Kidney (tissue), 14 donors: ENCODE results near the gene HNRNPC. TPM values are rescaled to one million over a fixed set of nuclear protein-coding genes. Genes with fewer than 3 reads are reported as not detected.

Experiments
- DNase-seq, 5 donors: peaks; one replicate each; pipeline ENCODE4 v3.0.0-alpha.2; 2013 to 2020
- FAIRE-seq: peaks from 2 replicates; lab custom pipeline; 2012; peaks lifted over from hg19 to GRCh38; lab: Jason Lieb, UNC
- H3K27ac ChIP-seq, 2 donors: one replicate each; pipeline ENCODE4 v1.7.0; 2013; ENCODE audit warnings: low read depth in 2 of 2, low read length in 2 of 2, inconsistent platforms in 1 of 2
- H3K27me3 ChIP-seq: one replicate; pipeline ENCODE4 v1.7.1; 2013; ENCODE audit warnings: low read length, inconsistent platforms; ENCODE audit not compliant: control insufficient read depth, insufficient read depth
- H3K36me3 ChIP-seq, 3 donors: one replicate each; pipeline versions ENCODE4 v1.7.0 to v1.7.1; 2013; ENCODE audit warnings: low read length in 3 of 3, control low read depth in 1 of 3, inconsistent platforms in 1 of 3; ENCODE audit not compliant: insufficient read depth in 3 of 3, control insufficient read depth in 2 of 3
- H3K4me1 ChIP-seq, 3 donors: one replicate each; pipeline versions ENCODE4 v1.7.0 to v1.7.1; 2013; ENCODE audit warnings: low read length in 3 of 3, inconsistent platforms in 1 of 3, low read depth in 1 of 3; ENCODE audit not compliant: control insufficient read depth in 2 of 3, insufficient read depth in 2 of 3
- H3K4me3 ChIP-seq, 3 donors: one replicate each; pipeline versions ENCODE4 v1.7.0 to v1.8.1; 2013; ENCODE audit warnings: low read length in 3 of 3, control low read depth in 1 of 3, inconsistent platforms in 1 of 3
- H3K9ac ChIP-seq, 3 donors: one replicate each; pipeline versions ENCODE4 v1.7.0 to v1.7.1; 2013; ENCODE audit warnings: low read length in 3 of 3, control low read depth in 1 of 3, inconsistent platforms in 1 of 3
- H3K9me3 ChIP-seq, 3 donors: one replicate each; pipeline versions ENCODE4 v1.7.0 to v1.7.1; 2013; ENCODE audit warnings: low read length in 3 of 3, control low read depth in 1 of 3, inconsistent platforms in 1 of 3; ENCODE audit not compliant: control insufficient read depth in 2 of 3, insufficient read depth in 1 of 3
- CTCF ChIP-seq: IDR thresholded peaks from 3 replicates; pipeline ENCODE4 v1.5.1; 2012; ENCODE audit warnings: mild to moderate bottlenecking, moderate library complexity, borderline replicate concordance; ENCODE audit not compliant: insufficient read depth; ENCODE audit errors: extremely low read depth
- intact Hi-C: fragments of 100-400 bp; cut with DNase I; formaldehyde crosslinking; loops from one replicate; pipeline ENCODE4 v1.11.1; 2022
- polyA plus RNA-seq: library from polyadenylated mRNA; stranded (reverse); fragments of 350-450 nt; fragmentation: Illumina TruSeq; extraction: RNeasy Lipid Tissue Mini Kit (QIAGEN cat#74804); gene quantifications from one replicate; pipeline ENCODE4 v1.2.3, GENCODE V29; 2014; ENCODE audit warnings: low read depth, low replicate concordance; ENCODE audit not compliant: insufficient read depth
- total RNA-seq: library from RNA; stranded (reverse); fragmentation: NEBNext Ultra II Directional; extraction: Animal tissue kit (Norgen Biotek cat#: 25700); gene quantifications from one replicate; pipeline ENCODE4 v1.2.1, GENCODE V29; 2021
- donor health status: control.
- donor health status: control.
- donor health status: control.
- donor health status: control.
- donor health status: control.
- donor health status: DM: yes; HTN: yes; CAD: no.
- donor health status: Normal renal cell carcinoma (clear cell type).

Gene HNRNPC
- total and polyA plus RNA-seq, 2 donors from 2014 or later, result 398 to 462 TPM

GRCh38 chr14:21185491-21185890 lies 83.8 kb downstream of the HNRNPC start:
- no peaks in the 10 kb centered on the region for H3K27me3 ChIP-seq
- no peak overlapping the region for H3K4me3 ChIP-seq
- FAIRE-seq (no peak), DNase-seq (peak in 1 of 5 donors; percentile 65)
- H3K9me3 ChIP-seq, result no peaks in the 10 kb centered on the region
- no peaks in the 10 kb centered on the region for H3K4me1 ChIP-seq
- H3K9ac ChIP-seq, result no peak overlapping the region
- intact Hi-C loops, result no loop called here
- H3K27ac ChIP-seq, result no peak overlapping the region
- no peak for TF ChIP-seq CTCF
- H3K36me3 ChIP-seq, result no peaks in the 10 kb centered on the region

GRCh38 chr14:21184254-21184653 lies 85.0 kb downstream of the HNRNPC start:
- no peak for TF ChIP-seq CTCF
- Histone ChIP-seq H3K4me1 (no peaks in the 10 kb centered on the region), H3K9ac (no peak overlapping the region), H3K9me3 (no peaks in the 10 kb centered on the region), H3K27ac (no peak overlapping the region), H3K36me3 (no peaks in the 10 kb centered on the region), H3K4me3 (no peak overlapping the region), H3K27me3 (no peaks in the 10 kb centered on the region)
- FAIRE-seq (no peak), DNase-seq (no peak)
- intact Hi-C loops, result no loop called here

- H3K27me3 ChIP-seq, result no peaks in the 10 kb centered on the region
- FAIRE-seq (no peak), DNase-seq (no peak)
- no peaks in the 10 kb centered on the region for H3K4me1 ChIP-seq
- H3K36me3 ChIP-seq, result no peaks in the 10 kb centered on the region
- intact Hi-C loops, result no loop called here
- no peaks in the 10 kb centered on the region for H3K9me3 ChIP-seq
- H3K27ac ChIP-seq, result no peak overlapping the region
- no peak overlapping the region for H3K4me3 ChIP-seq
- H3K9ac ChIP-seq, result no peak overlapping the region
- TF ChIP-seq CTCF, result no peak
Measured at GRCh38 chr14:21182166-21182565, 87.1 kb downstream of the HNRNPC start.

GRCh38 chr14:21171128-21171527 lies 98.1 kb downstream of the HNRNPC start:
- H3K4me1 ChIP-seq, result no peaks in the 10 kb centered on the region
- H3K36me3 ChIP-seq, result no peaks in the 10 kb centered on the region
- no peaks in the 10 kb centered on the region for H3K9me3 ChIP-seq
- H3K9ac ChIP-seq, result no peak overlapping the region
- no peak for TF ChIP-seq CTCF
- no peaks in the 10 kb centered on the region for H3K27me3 ChIP-seq
- DNase-seq, result no peak
- H3K27ac ChIP-seq, result no peak overlapping the region
- no peak overlapping the region for H3K4me3 ChIP-seq
- FAIRE-seq, result no peak
- intact Hi-C loops, result no loop called here
